PC-3 (cell line): ENCODE results near the gene MOK.

Source experiments
- CTCF ChIP-seq: fragments of 300-600 bp; sonication (generic); conservative IDR thresholded peaks from 2 replicates; pipeline ENCODE4 v1.5.1; 2017; ENCODE audit warnings: antibody characterized with exemption, low read depth, mild to moderate bottlenecking, low read length
- EZH2 ChIP-seq: fragments of 300-600 bp; sonication (generic); IDR thresholded peaks from one replicate; pipeline ENCODE4 v1.6.1; 2017; ENCODE audit warnings: antibody characterized with exemption, mild to moderate bottlenecking, low read length; ENCODE audit not compliant: unreplicated experiment
- EZH2phosphoT487 ChIP-seq: fragments of 300-600 bp; sonication (generic); IDR thresholded peaks from 2 replicates; pipeline ENCODE4 v1.6.1; 2018; ENCODE audit warnings: mild to moderate bottlenecking, antibody characterized with exemption, low read length, borderline replicate concordance

- no peak for TF ChIP-seq EZH2phosphoT487
- TF ChIP-seq CTCF = no peak
- no peak for TF ChIP-seq EZH2
Measured at GRCh38 chr14:102196039-102196901, 108.7 kb downstream of the MOK start.
